Upper lobe of left lung (tissue), 6 donors: ENCODE measurements around the gene XPO6. TPM values are rescaled to one million over a fixed set of nuclear protein-coding genes. Genes with fewer than 3 reads are reported as not detected.

Experiments
- ATAC-seq, 2 donors: fragments of 200-7000 bp; cut with Tn5 transposase; one replicate each; pipeline ENCODE4 v1.9.1; 2022; ENCODE audit warnings: mild to moderate bottlenecking in 2 of 2, moderate library complexity in 2 of 2; ENCODE audit not compliant: low FRiP score in 2 of 2
- DNase-seq, 2 donors: peaks; one replicate each; pipeline ENCODE4 v3.0.0-alpha.2; 2019 to 2020
- H3K27ac ChIP-seq, 4 donors: fragments of 200-600 bp; sonication (generic); one replicate each; pipeline ENCODE4 v1.5.1; 2016 to 2019
- H3K27me3 ChIP-seq, 4 donors: fragments of 200-600 bp; sonication (generic); one replicate each; pipeline ENCODE4 v1.5.1; 2017 to 2019
- H3K36me3 ChIP-seq, 4 donors: fragments of 200-600 bp; sonication (generic); one replicate each; pipeline ENCODE4 v1.5.1; 2016 to 2019
- H3K4me1 ChIP-seq, 4 donors: fragments of 200-600 bp; sonication (generic); one replicate each; pipeline ENCODE4 v1.5.1; 2018 to 2019
- H3K4me3 ChIP-seq, 4 donors: fragments of 200-600 bp; sonication (generic); one replicate each; pipeline ENCODE4 v1.5.1; 2017 to 2019; ENCODE audit warnings: mild to moderate bottlenecking in 2 of 4, moderate library complexity in 1 of 4
- H3K9me3 ChIP-seq, 4 donors: fragments of 200-600 bp; sonication (generic); one replicate each; pipeline ENCODE4 v1.5.1; 2018 to 2019
- CTCF ChIP-seq, 6 experiments: fragments of 450-650 bp in 4 of 6; fragments of 200-600 bp in 2 of 6; sonication (generic) in 2 of 6; IDR thresholded peaks; one replicate each; pipeline ENCODE4 v1.5.1; 2016 to 2019; ENCODE audit warnings: antibody characterized with exemption in 6 of 6
- EP300 ChIP-seq, 4 donors: sonication (generic); formaldehyde crosslinking; IDR thresholded peaks; one replicate each; pipeline ENCODE4 v1.5.1; 2017; ENCODE audit warnings: antibody characterized with exemption in 4 of 4, control low read depth in 2 of 4
- POLR2A ChIP-seq, 4 donors: fragments of 450-650 bp; IDR thresholded peaks; one replicate each; pipeline ENCODE4 v1.5.1; 2016 to 2017; ENCODE audit warnings: antibody characterized with exemption in 4 of 4, mild to moderate bottlenecking in 2 of 4
- POLR2AphosphoS5 ChIP-seq, 2 donors: sonication (generic); formaldehyde crosslinking; IDR thresholded peaks; one replicate each; pipeline ENCODE4 v1.5.1; 2017; ENCODE audit warnings: antibody characterized with exemption in 2 of 2
- WGBS, 2 donors: methylation state at CpG; one replicate each; pipeline ENCODE4 v1.1.5; 2017 to 2018; 5-methylcytosine and 5-hydroxymethylcytosine counted together
- total RNA-seq, 6 donors: library from RNA; depleted of rRNA in 4 of 6; stranded (reverse); fragments of >200 nt in 4 of 6; gene quantifications; one replicate each; pipeline versions ENCODE4 v1.1.0 to v1.2.1, GENCODE V29; 2016 to 2021
- donor health status: DM: no; HTN: no; CAD: no; lungs with moderate emphysema.
- donor health status: DM: no; HTN: yes; CAD: no; lungs with severe emphysema.

Gene XPO6
- total RNA-seq, 6 donors from 2014 or later, result 95.5 to 256 (median 129) TPM

- peaks cover 28 to 97% (median 70%) of the 10 kb centered on the region in 4 donors for H3K36me3 ChIP-seq
- ATAC-seq (peak in 1 of 2 donors; percentile 55), DNase-seq (no peak)
Measured at GRCh38 chr16:28130099-28131088, 81.4 kb downstream of the XPO6 start.

GRCh38 chr16:28126684-28127620 is 84.8 kb downstream of the XPO6 start:
- Histone ChIP-seq H3K36me3 (peaks cover 14 to 97% (median 75%) of the 10 kb centered on the region in 4 donors), H3K4me1 (no peaks in the 10 kb centered on the region), H3K4me3 (no peak overlapping the region), H3K9me3 (no peaks in the 10 kb centered on the region), H3K27me3 (no peaks in the 10 kb centered on the region), H3K27ac (peak overlapping the region in 1 of 4 donors; percentile 53)
- ATAC-seq, result no peak
- DNase-seq, result no peak
- WGBS, 2 donors, result 89 to 90% methylated on average over 14 of the region's 14 CpGs
- TF ChIP-seq POLR2A (IDR thresholded peaks at IDR 0.05) (no peak), POLR2AphosphoS5 (IDR thresholded peaks at IDR 0.05) (peak in 1 of 2 donors; percentile 36), EP300 (IDR thresholded peaks at IDR 0.05) (peak in 1 of 4 donors; percentile 24)

More at GRCh38 chr16:28130099-28131088, 81.4 kb downstream of the XPO6 start:
- Histone ChIP-seq H3K9me3 (no peaks in the 10 kb centered on the region), H3K27ac (peak overlapping the region in 1 of 4 donors; percentile 42), H3K4me3 (no peak overlapping the region), H3K27me3 (no peaks in the 10 kb centered on the region), H3K4me1 (no peaks in the 10 kb centered on the region)
- 85 to 91% methylated on average over 10 to 11 of the region's 11 CpGs for WGBS, 2 donors
- no peak for TF ChIP-seq POLR2AphosphoS5 (IDR thresholded peaks at IDR 0.05)
- no peak for TF ChIP-seq EP300 (IDR thresholded peaks at IDR 0.05)
- TF ChIP-seq POLR2A (IDR thresholded peaks at IDR 0.05), result no peak
- no peak for TF ChIP-seq CTCF (IDR thresholded peaks at IDR 0.05)

- Histone ChIP-seq H3K27ac (no peak overlapping the region), H3K27me3 (no peaks in the 10 kb centered on the region), H3K4me1 (no peaks in the 10 kb centered on the region), H3K9me3 (no peaks in the 10 kb centered on the region), H3K4me3 (no peak overlapping the region), H3K36me3 (peaks cover 18 to 97% (median 74%) of the 10 kb centered on the region in 4 donors)
- TF ChIP-seq POLR2AphosphoS5 (IDR thresholded peaks at IDR 0.05) (no peak), POLR2A (IDR thresholded peaks at IDR 0.05) (no peak), CTCF (IDR thresholded peaks at IDR 0.05) (no peak)
- ATAC-seq (no peak), DNase-seq (peak in 1 of 2 donors; percentile 71)
- 89 to 97% methylated on average over 10 to 16 of the region's 16 CpGs for WGBS, 2 donors
Measured at GRCh38 chr16:28125592-28125991, 86.2 kb downstream of the XPO6 start.

GRCh38 chr16:28121527-28121926 is 90.2 kb downstream of the XPO6 start:
- no peak overlapping the region for H3K27ac ChIP-seq
- H3K4me1 ChIP-seq, result no peaks in the 10 kb centered on the region
- H3K27me3 ChIP-seq, result no peaks in the 10 kb centered on the region
- peaks cover 15 to 100% (median 73%) of the 10 kb centered on the region in 4 donors for H3K36me3 ChIP-seq
- 87 to 98% methylated on average over 2 of the region's 2 CpGs for WGBS, 2 donors
- H3K9me3 ChIP-seq, result no peaks in the 10 kb centered on the region
- ATAC-seq (no peak), DNase-seq (no peak)
- TF ChIP-seq POLR2AphosphoS5 (IDR thresholded peaks at IDR 0.05), result no peak
- TF ChIP-seq CTCF (IDR thresholded peaks at IDR 0.05), result no peak
- no peak for TF ChIP-seq EP300 (IDR thresholded peaks at IDR 0.05)
- no peak for TF ChIP-seq POLR2A (IDR thresholded peaks at IDR 0.05)
- no peak overlapping the region for H3K4me3 ChIP-seq
